Mesodermal cell (in vitro differentiated cells): ENCODE measurements around the gene CEP350.
"Not testable (repeated sequence)": the region's sequence is repeated elsewhere in the genome, so short reads cannot be mapped to it uniquely, and the experiment has no call there.

Experiments
- H3K27ac ChIP-seq: 2 replicates; pipeline ENCODE4 v1.7.0; 2013; ENCODE audit warnings: mild to moderate bottlenecking, low read depth, low read length, moderate library complexity; ENCODE audit not compliant: severe bottlenecking
- H3K36me3 ChIP-seq: 2 replicates; pipeline ENCODE4 v1.7.1; 2013; ENCODE audit warnings: mild to moderate bottlenecking, low read length, moderate library complexity; ENCODE audit not compliant: control insufficient read depth, insufficient read depth
- H3K4me1 ChIP-seq: one replicate; pipeline ENCODE4 v1.7.1; 2013; ENCODE audit warnings: mild to moderate bottlenecking, low read length; ENCODE audit not compliant: insufficient read depth, control insufficient read depth, poor library complexity, severe bottlenecking
- H3K4me3 ChIP-seq: 2 replicates; pipeline ENCODE4 v1.7.0; 2013; ENCODE audit warnings: low read length, control low read depth, mild to moderate bottlenecking; ENCODE audit not compliant: insufficient read depth, poor library complexity, severe bottlenecking; ENCODE audit errors: extremely low read depth
- H3K9me3 ChIP-seq: 2 replicates; pipeline ENCODE4 v1.7.1; 2013; ENCODE audit warnings: mild to moderate bottlenecking, low read length, moderate library complexity; ENCODE audit not compliant: control insufficient read depth
- WGBS, 2 experiments: methylation state at CpG; one replicate each; pipeline ENCODE4 v1.1.5; 2013; ENCODE audit warnings: missing lambda C conversion rate in 2 of 2; ENCODE audit not compliant: insufficient coverage in 2 of 2; 5-methylcytosine and 5-hydroxymethylcytosine counted together

The CEP350 gene

DNA sequence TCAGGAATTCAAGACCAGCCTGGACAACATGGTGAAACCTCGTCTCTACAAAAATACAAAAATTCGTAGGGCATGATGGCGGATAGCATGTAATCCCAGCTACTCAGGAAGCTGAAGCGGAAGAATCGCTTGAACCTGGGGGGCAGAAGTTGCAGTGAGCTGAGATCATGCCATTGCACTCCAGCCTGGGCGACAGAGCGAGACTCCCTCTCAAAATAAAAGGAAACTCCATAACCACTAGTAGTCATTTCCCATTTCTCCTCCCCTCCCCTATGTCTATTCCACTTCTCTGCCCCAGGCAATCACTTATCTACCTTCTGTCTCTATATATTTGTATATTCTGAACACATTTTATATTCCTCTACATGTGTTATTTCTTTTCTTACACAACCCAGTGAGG, 4.0 kb upstream of the CEP350 start:
- H3K36me3 ChIP-seq = no peaks in the 10 kb centered on the region
- no peaks in the 10 kb centered on the region for H3K4me1 ChIP-seq
- H3K9me3 ChIP-seq = no peaks in the 10 kb centered on the region
- 83 to 90% methylated on average over 6 of the region's 7 CpGs for WGBS, 2 experiments
- no peak overlapping the region for H3K4me3 ChIP-seq
- H3K27ac ChIP-seq = no peak overlapping the region

DNA sequence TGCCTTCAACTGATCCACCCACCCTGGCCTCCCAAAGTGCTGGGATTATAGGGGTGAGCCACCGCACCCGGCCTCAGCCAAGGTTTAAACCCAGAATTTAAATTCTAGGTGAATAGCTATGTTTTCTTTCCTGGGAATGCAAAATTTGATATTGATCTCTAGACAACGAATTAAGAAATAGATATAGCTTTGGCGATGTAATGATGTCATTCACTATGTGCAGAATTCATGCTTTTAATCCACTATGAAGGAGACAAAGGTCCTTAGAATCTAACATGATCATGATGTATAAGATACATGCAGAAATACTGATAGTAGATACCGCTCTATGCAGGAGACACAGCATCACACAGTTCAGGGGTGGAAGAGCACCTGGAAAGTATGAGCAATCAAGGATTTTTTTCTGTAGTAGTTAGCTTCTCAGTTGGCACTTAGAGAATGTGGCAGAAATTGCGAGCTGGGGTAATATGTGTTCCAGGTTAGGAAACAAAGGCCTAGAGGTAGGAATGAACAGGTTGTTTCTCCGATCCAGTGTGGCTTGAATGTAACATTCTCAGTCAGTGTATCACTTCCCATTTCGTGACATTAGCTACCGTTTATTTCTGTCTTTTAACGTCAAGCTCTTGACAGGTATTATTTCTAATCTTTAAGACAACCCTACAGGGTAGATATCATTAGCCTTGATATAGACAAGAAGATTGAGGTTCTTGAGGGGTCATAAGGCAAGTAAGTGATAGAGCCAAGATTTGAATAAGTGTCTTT, 3.0 kb upstream of the CEP350 start:
- Histone ChIP-seq H3K4me1 (no peaks in the 10 kb centered on the region), H3K4me3 (no peak overlapping the region), H3K9me3 (no peaks in the 10 kb centered on the region), H3K36me3 (no peaks in the 10 kb centered on the region), H3K27ac (no peak overlapping the region)
- WGBS, 2 experiments = 94 to 100% methylated on average over 2 to 7 of the region's 10 CpGs

DNA sequence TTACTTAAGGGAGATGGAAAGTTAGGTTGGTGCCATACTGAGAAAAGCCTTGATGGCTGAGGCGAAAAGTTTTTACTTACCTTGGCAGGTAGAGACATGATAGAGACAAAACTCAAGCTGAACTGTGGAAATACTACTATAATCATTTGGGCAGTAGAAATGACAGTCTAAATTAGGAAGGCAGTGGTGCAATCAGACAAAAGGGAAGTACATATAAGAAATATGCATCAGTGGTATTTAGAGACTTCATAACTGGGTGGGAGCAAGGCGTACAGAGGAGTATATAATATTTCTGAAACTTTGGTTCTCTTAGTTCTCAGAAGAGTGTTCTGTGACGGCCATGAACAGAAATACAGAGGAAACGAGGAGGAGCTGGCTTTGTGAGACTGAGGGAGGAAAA, 2.4 kb upstream of the CEP350 start:
- no peaks in the 10 kb centered on the region for H3K9me3 ChIP-seq
- H3K27ac ChIP-seq = no peak overlapping the region
- no peaks in the 10 kb centered on the region for H3K36me3 ChIP-seq
- WGBS, 2 experiments = 92 to 100% methylated on average over 2 to 4 of the region's 4 CpGs
- H3K4me1 ChIP-seq = no peaks in the 10 kb centered on the region
- H3K4me3 ChIP-seq = no peak overlapping the region

DNA sequence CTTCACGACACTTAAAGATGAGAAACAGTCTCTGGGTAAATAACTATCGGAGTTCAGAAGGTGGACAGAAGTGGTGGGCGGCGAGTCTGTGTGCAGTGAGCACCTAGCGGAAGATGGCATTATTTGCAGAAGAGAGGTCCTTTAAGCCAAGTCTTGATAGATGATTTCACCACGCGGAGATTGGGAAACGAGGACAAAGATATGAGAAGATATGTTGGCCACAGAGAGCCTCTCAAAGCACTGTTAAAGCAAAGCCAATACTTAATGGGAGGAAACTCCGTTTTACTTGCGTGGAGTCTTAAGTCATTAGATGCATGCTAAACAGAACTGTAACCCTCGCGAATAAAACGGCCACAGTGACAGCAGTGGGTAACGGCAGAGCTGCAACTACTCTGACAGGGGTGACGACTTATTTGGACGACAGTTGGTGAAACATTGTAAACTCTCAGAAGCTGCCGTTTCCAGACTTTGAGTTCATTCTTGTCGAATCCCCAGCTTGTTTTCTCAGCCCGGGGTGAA, 577 bp upstream of the CEP350 start:
- no peaks in the 10 kb centered on the region for H3K36me3 ChIP-seq
- WGBS, 2 experiments = 10 to 18% methylated on average over 18 to 19 of the region's 19 CpGs
- H3K4me3 ChIP-seq = peak overlapping the region; percentile 85
- no peaks in the 10 kb centered on the region for H3K4me1 ChIP-seq
- H3K9me3 ChIP-seq = no peaks in the 10 kb centered on the region
- peak overlapping the region; percentile 86 for H3K27ac ChIP-seq

DNA sequence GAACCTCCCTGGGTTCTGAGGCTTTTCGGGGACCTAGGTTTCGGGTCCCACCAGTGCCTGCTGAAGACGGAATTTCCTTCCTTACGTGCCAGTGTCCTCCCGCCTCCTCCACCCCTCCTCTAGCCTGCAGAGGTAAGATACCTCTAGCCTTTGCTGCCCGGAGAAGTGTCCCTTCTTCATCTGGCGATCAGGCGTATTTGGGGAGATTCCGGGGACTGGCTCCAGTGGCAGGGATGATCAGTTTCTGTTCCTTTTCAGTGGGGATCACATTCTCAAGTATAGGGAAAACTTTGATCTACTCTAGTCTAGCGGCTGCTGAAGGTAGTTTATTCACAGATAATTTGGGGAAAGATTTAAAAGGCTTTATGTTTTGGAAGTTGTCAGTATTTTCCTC, 674 bp downstream of the CEP350 start:
- no peaks in the 10 kb centered on the region for H3K36me3 ChIP-seq
- 2% methylated on average over 8 to 9 of the region's 10 CpGs for WGBS, 2 experiments
- no peaks in the 10 kb centered on the region for H3K9me3 ChIP-seq
- H3K27ac ChIP-seq = peak overlapping the region; percentile 86
- no peaks in the 10 kb centered on the region for H3K4me1 ChIP-seq
- H3K4me3 ChIP-seq = peak overlapping the region; percentile 85

DNA sequence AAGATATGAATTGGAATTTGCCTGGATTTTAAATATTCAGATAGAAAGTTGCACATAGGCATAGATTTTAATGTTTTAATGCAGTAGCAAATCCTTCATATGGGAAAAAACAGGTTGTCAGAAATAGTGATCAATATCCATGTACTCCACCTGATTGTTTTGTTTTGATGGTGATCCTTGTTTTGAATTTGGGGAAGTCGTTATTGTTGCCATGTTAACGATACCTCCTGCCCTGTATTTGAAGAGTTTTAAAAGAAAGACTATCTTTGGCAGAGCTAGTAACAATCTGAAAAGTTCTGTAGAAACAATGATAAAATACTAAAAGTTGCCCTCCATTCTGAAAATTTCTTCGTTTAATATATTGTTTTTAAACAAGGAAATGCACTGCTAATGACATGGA, 1.1 kb downstream of the CEP350 start:
- 10 to 20% methylated on average over 1 to 2 of the region's 3 CpGs for WGBS, 2 experiments
- Histone ChIP-seq H3K9me3 (no peaks in the 10 kb centered on the region), H3K36me3 (peaks cover under 1% of the 10 kb centered on the region), H3K27ac (no peak overlapping the region), H3K4me1 (no peaks in the 10 kb centered on the region), H3K4me3 (peak overlapping the region; percentile 85)

DNA sequence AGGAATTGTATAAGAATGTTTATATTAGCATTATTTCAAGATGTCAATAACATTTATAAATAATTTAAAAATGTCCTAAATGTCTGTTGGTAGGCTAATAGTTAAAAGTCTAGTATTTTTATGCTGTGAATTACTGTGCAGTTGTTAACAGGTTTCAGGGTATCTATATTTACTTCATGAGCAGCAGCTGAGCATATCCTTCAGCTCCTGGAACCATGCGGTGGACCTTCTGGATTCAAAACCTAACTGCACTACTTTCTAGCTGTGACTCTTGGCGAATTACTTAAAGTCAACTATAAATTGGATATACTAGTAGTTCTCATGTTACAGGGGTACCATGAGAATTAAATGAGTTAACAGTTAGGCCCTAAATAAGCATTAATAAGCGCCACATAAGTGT, 3.7 kb downstream of the CEP350 start:
- Histone ChIP-seq H3K4me3 (no peak overlapping the region), H3K36me3 (peaks cover 15% of the 10 kb centered on the region), H3K27ac (no peak overlapping the region), H3K4me1 (no peaks in the 10 kb centered on the region), H3K9me3 (no peaks in the 10 kb centered on the region)
- no CpG with 5 or more reads among the region's 3 CpGs for WGBS, 2 experiments

DNA sequence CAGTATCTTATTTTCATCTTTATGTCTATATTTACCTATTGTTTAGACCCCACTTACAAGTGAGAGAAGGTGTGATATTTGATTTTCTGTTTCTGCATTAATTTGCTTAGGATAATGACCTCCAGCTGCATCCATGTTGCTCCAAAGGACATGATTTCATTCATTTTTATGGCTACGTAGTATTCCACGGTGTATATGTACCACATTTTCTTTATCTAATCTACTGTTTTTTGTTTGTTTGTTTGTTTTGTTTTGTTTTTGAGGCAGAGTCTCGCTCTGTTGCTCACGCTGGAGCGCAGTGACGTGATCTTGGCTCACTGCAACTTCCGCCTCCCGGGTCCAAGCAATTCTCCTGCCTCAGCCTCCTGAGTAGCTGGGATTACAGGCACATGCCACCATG, 7.6 kb downstream of the CEP350 start:
- H3K27ac ChIP-seq, H3K4me1 ChIP-seq, H3K9me3 ChIP-seq, H3K4me3 ChIP-seq: not testable (repeated sequence)
- 93 to 94% methylated on average over 3 to 5 of the region's 8 CpGs for WGBS, 2 experiments
- H3K36me3 ChIP-seq = peaks cover 15% of the 10 kb centered on the region

DNA sequence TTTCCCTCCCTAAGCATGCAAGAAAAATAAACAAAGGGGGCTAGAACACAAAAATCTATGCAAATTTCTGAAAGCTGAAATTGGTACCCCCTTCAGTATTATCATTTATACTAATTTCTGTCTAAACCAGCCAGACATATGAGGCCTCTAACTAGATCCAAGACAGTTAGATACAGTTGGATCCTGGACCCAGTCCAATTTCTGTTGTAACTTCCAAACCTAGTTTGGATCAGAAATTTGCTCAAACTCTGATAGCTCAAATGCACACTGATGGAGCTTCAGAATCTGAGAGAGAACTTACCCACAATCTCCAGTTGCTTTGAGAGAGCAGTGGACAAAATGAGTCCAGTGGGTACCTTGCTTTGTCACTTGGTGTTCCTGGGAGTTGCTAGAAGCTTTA, 11.9 kb downstream of the CEP350 start:
- Histone ChIP-seq H3K36me3 (peaks cover 15% of the 10 kb centered on the region), H3K27ac (no peak overlapping the region), H3K4me1 (peaks cover 8% of the 10 kb centered on the region), H3K9me3 (peaks cover 8% of the 10 kb centered on the region), H3K4me3 (no peak overlapping the region)

DNA sequence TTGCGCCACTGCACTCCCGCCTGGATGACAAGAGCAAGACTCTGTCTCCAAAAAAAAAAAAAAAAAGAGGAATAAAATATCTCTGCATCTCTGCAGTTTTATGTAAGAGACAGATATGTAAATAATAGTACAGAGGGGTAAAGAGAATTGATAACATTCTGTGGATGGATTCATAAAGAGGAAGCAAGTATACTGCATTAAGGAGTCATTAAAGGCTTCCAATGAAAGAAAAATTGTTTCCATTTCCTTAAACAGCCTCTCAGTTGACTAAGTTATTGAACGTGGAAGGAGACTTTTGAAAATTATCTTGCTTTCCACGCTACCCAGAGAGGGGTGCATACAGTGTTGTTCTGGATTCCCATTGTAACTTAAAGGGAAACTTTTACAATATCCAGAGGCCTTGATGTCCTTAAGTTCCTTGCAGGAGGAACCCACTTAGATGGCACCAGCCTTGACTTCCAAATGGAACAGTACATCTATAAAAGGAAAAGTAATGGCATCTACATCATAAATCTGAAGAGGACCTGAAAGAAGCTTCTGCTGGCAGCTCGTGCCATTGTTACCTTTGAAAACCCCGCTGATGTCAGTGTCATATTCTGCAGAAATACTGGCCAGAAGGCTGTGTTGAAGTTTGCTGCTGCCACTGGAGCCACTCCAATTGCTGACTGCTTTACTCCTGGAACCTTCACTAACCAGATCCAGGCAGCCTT, 13.8 kb downstream of the CEP350 start:
- H3K4me1 ChIP-seq = peaks cover 8% of the 10 kb centered on the region
- peaks cover 9% of the 10 kb centered on the region for H3K36me3 ChIP-seq
- H3K9me3 ChIP-seq = peaks cover 8% of the 10 kb centered on the region
- H3K4me3 ChIP-seq = no peak overlapping the region
- WGBS, 2 experiments = 100% methylated on average over 2 to 4 of the region's 6 CpGs
- no peak overlapping the region for H3K27ac ChIP-seq
